Spinal cord (tissue), 10 donors: ENCODE results near the gene KATNBL1. TPM values are rescaled to one million over a fixed set of nuclear protein-coding genes. Genes with fewer than 3 reads are reported as not detected.
A peak's percentile ranks its signal among the peaks of the same experiment; 100 is the strongest.
"Not testable (repeated sequence)": the region's sequence is repeated elsewhere in the genome, so short reads cannot be mapped to it uniquely, and the experiment has no call there.

Experiments used
- DNase-seq, 6 donors: peaks; one replicate each; pipeline versions ENCODE4 v3.0.0 to v3.0.0-alpha.2; 2013 to 2015; ENCODE audit warnings: low spot score in 6 of 6, low read depth in 4 of 6
- H3K27ac ChIP-seq: one replicate; pipeline ENCODE4 v1.5.1; 2013; ENCODE audit warnings: low read depth, low read length, control low read depth
- H3K27me3 ChIP-seq: one replicate; pipeline ENCODE4 v1.6.1; 2013; ENCODE audit warnings: low read length; ENCODE audit not compliant: control insufficient read depth, insufficient read depth
- H3K36me3 ChIP-seq: one replicate; pipeline ENCODE4 v1.6.1; 2013; ENCODE audit warnings: low read length; ENCODE audit not compliant: control insufficient read depth, insufficient read depth
- H3K4me1 ChIP-seq: one replicate; pipeline ENCODE4 v1.6.1; 2013; ENCODE audit warnings: low read length; ENCODE audit not compliant: control insufficient read depth, insufficient read depth
- H3K4me3 ChIP-seq: one replicate; pipeline ENCODE4 v1.5.1; 2013; ENCODE audit warnings: low read depth, low read length, control low read depth
- H3K9me3 ChIP-seq: one replicate; pipeline ENCODE4 v1.6.1; 2013; ENCODE audit warnings: low read length; ENCODE audit not compliant: control insufficient read depth, insufficient read depth
- WGBS: methylation state at CpG from one replicate; pipeline ENCODE4 v1.1.5; 2013; ENCODE audit warnings: missing lambda C conversion rate; ENCODE audit not compliant: insufficient coverage; 5-methylcytosine and 5-hydroxymethylcytosine counted together
- polyA plus RNA-seq, 2 donors: library from polyadenylated mRNA; unstranded; fragments of 120-200 nt; gene quantifications; one replicate each; pipeline ENCODE4 v1.2.1, GENCODE V29; 2013; ENCODE audit not compliant: insufficient read length in 2 of 2
- total RNA-seq, 2 donors: library from RNA; depleted of rRNA in 1 of 2; stranded (reverse); fragments of 120-200 nt in 1 of 2; fragments of >200 nt in 1 of 2; gene quantifications; one replicate each; pipeline versions ENCODE4 v1.2.3 to v1.2.4, GENCODE V29; 2013 to 2014
- donor health status: healthy.

The KATNBL1 gene
- total and polyA plus RNA-seq, 4 donors = 67.5 to 88.3 (median 87.6) TPM

GRCh38 chr15:34206011-34206410, 3.9 kb downstream of the KATNBL1 start:
- H3K36me3 ChIP-seq = no peaks in the 10 kb centered on the region
- DNase-seq = no peak
- WGBS = no CpG with 5 or more reads among the region's 4 CpGs
- H3K4me3 ChIP-seq = no peak overlapping the region
- H3K27ac ChIP-seq = no peak overlapping the region
- H3K4me1 ChIP-seq = no peaks in the 10 kb centered on the region
- H3K27me3 ChIP-seq = no peaks in the 10 kb centered on the region
- no peaks in the 10 kb centered on the region for H3K9me3 ChIP-seq

DNA sequence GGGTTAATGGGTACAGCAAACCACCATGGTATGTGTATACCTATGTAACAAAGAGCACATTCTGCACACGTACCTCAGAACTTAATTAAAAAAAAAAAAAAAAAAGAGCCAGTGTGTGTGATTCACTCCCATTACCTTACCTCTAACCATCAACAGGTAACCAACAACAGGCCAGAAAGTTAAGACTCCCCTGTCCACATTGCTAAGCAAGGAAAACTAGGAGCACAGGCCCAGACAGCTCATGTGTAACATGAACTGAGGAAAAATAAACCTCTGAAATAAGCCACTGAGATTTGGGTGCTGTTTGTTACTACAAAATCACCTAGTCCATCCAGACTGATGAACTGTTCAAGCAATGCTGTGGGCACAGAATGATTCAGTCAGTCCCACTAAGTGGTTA, 6.0 kb downstream of the KATNBL1 start:
- no peak for DNase-seq
- H3K4me3 ChIP-seq = no peak overlapping the region
- no peaks in the 10 kb centered on the region for H3K9me3 ChIP-seq
- H3K4me1 ChIP-seq = no peaks in the 10 kb centered on the region
- WGBS = no CpG with 5 or more reads among the region's 1 CpG
- no peak overlapping the region for H3K27ac ChIP-seq
- H3K36me3 ChIP-seq = peaks cover 2% of the 10 kb centered on the region
- no peaks in the 10 kb centered on the region for H3K27me3 ChIP-seq

DNA sequence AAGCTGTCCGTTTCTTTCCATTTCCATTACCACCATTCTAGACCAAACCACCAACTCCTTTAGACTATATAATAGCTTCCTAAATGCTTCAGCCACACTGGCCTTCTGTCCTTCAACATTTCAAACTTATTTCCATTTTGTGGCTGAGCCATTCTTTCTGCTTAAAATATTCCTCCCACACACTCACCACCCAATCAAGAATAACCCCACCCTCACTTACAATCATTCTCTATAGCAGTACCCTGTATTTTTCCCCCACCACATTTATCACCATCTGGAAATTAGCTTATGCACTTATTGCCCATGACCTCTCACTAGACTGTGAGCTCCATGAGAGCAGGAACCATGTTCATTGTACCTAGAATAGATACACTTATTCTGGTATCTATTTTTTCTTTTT, 6.6 kb downstream of the KATNBL1 start:
- no peaks in the 10 kb centered on the region for H3K4me1 ChIP-seq
- 81% methylated on average over 1 of the region's 1 CpG for WGBS

DNA sequence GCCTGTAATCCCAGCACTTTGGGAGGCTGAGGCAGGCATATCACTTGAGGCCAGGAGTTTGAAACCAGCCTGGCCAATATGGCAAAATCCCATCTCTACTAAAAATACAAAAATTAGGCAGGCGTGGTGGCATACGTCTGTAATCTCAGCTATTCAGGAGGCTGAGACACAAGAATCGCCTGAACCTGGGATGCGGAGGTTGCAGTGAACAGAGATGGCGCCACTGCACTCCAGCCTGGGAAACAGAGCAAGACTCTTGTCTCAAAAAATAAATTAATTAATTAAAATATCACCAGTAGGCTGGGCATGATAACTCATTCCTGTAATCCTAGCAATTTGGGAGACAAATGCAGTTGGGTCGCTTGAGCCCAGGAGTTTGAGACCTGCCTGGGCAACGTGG, 16.6 kb downstream of the KATNBL1 start:
- 92% methylated on average over 6 of the region's 7 CpGs for WGBS
- not testable (repeated sequence) for H3K4me3 ChIP-seq, H3K27ac ChIP-seq, H3K36me3 ChIP-seq, H3K4me1 ChIP-seq, H3K9me3 ChIP-seq, H3K27me3 ChIP-seq, DNase-seq

More for the DNA sequence above, 6.6 kb downstream of the KATNBL1 start:
- DNase-seq = no peak
- H3K4me3 ChIP-seq = no peak overlapping the region
- H3K9me3 ChIP-seq = no peaks in the 10 kb centered on the region
- H3K27ac ChIP-seq = no peak overlapping the region
- peaks cover 3% of the 10 kb centered on the region for H3K36me3 ChIP-seq
- no peaks in the 10 kb centered on the region for H3K27me3 ChIP-seq

GRCh38 chr15:34188711-34189110, 21.2 kb downstream of the KATNBL1 start:
- Histone ChIP-seq H3K9me3 (no peaks in the 10 kb centered on the region), H3K27me3 (no peaks in the 10 kb centered on the region), H3K4me1 (no peaks in the 10 kb centered on the region), H3K4me3 (no peak overlapping the region), H3K36me3 (peaks cover 9% of the 10 kb centered on the region), H3K27ac (no peak overlapping the region)
- WGBS = no CpG with 5 or more reads among the region's 5 CpGs
- no peak for DNase-seq

GRCh38 chr15:34185666-34186065, 24.2 kb downstream of the KATNBL1 start:
- H3K27me3 ChIP-seq = no peaks in the 10 kb centered on the region
- no peaks in the 10 kb centered on the region for H3K4me1 ChIP-seq
- no peak for DNase-seq
- H3K4me3 ChIP-seq = no peak overlapping the region
- H3K9me3 ChIP-seq = no peaks in the 10 kb centered on the region
- H3K27ac ChIP-seq = no peak overlapping the region
- H3K36me3 ChIP-seq = peaks cover 9% of the 10 kb centered on the region
- 10% methylated on average over 1 of the region's 4 CpGs for WGBS

GRCh38 chr15:34182942-34183341, 27.0 kb downstream of the KATNBL1 start:
- peak in 3 of 6 donors; percentile 6 to 57 (median 22) for DNase-seq
- WGBS = 33% methylated on average over 4 of the region's 4 CpGs

DNA sequence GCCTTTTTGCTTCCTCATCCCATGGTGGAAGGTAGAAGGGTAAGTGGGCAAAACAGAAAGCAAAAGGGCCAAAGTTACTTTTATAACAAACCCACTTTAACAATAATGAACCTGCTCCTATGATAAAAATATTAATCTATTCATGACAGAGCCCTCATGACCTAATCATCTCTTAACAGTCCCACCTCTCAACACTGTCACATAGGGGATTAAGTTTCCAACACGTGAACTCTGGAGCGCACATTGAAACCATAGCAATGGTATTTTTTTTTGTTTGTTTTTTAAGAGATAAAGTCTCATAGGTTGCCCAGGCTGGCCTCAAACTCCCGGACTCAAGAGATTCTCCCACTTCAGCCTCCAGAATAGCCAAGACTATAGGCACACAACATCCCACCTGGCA, 30.7 kb downstream of the KATNBL1 start:
- no peaks in the 10 kb centered on the region for H3K4me1 ChIP-seq
- no peak for DNase-seq
- no peak overlapping the region for H3K27ac ChIP-seq
- WGBS = no CpG with 5 or more reads among the region's 3 CpGs
- H3K27me3 ChIP-seq = no peaks in the 10 kb centered on the region
- no peaks in the 10 kb centered on the region for H3K36me3 ChIP-seq
- no peak overlapping the region for H3K4me3 ChIP-seq
- H3K9me3 ChIP-seq = peaks cover 2% of the 10 kb centered on the region

More at GRCh38 chr15:34182942-34183341, 27.0 kb downstream of the KATNBL1 start:
- Histone ChIP-seq H3K36me3 (peaks cover 9% of the 10 kb centered on the region), H3K4me3 (no peak overlapping the region), H3K27ac (no peak overlapping the region), H3K4me1 (no peaks in the 10 kb centered on the region), H3K9me3 (no peaks in the 10 kb centered on the region), H3K27me3 (no peaks in the 10 kb centered on the region)

GRCh38 chr15:34165987-34166573, 43.8 kb downstream of the KATNBL1 start:
- H3K4me3 ChIP-seq, DNase-seq, H3K36me3 ChIP-seq, H3K9me3 ChIP-seq, H3K4me1 ChIP-seq, H3K27ac ChIP-seq, H3K27me3 ChIP-seq: not testable (repeated sequence)
- 98% methylated on average over 13 of the region's 14 CpGs for WGBS

DNA sequence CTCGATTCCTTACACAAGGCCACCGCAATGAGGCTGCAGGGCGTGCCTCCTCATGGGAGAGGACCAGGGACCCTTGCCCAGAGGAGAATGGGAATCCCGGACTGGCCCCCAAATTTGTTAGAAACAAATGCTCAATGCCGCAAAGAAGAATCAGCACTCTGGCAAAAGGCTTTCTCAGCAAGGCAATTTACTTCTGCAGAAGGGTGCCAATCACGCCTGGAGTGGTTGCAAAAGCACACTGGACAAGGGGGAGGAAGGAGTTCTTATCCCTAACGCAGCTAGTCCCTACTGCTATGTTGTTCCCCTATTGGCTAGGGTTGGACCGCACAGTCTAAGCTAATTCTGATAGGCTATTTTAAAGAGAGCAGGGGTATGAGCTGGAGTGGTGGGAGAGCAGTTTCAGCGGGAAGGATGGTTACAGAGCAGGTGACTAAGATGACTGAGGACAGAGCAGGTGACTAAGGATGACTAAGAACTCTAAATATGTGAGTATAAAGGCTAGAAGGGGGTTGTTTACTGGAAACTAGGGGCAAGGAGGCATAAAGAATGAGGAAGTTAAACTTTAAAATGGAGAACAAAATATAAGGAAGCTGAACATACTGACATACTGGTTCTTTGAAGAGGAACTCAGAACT, 48.5 kb downstream of the KATNBL1 start:
- DNase-seq = no peak
- Histone ChIP-seq H3K36me3 (peaks cover 5% of the 10 kb centered on the region), H3K4me1 (no peaks in the 10 kb centered on the region), H3K27me3 (no peaks in the 10 kb centered on the region), H3K9me3 (no peaks in the 10 kb centered on the region), H3K27ac (no peak overlapping the region), H3K4me3 (no peak overlapping the region)
- WGBS = 80% methylated on average over 9 of the region's 9 CpGs
